Left lung (tissue), 10 donors: ENCODE data around the gene CPN2. TPM values are rescaled to one million over a fixed set of nuclear protein-coding genes. Genes with fewer than 3 reads are reported as not detected.

Experiments used
- ATAC-seq: fragments of 200-7000 bp; cut with Tn5 transposase; one replicate; pipeline ENCODE4 v1.9.1; 2020; ENCODE audit warnings: moderate library complexity
- DNase-seq, 4 donors: peaks; one replicate each; pipeline ENCODE4 v3.0.0-alpha.2; 2013 to 2020
- H3K27ac ChIP-seq, 2 donors: fragments of 200-600 bp; sonication (generic) in 1 of 2; one replicate each; pipeline versions ENCODE4 v1.5.0 to v1.8.0; 2020 to 2021
- H3K27me3 ChIP-seq, 2 donors: fragments of 200-600 bp; sonication (generic) in 1 of 2; one replicate each; pipeline versions ENCODE4 v1.5.0 to v1.8.0; 2020 to 2021
- H3K36me3 ChIP-seq, 2 donors: fragments of 200-600 bp; sonication (generic) in 1 of 2; one replicate each; pipeline versions ENCODE4 v1.5.0 to v1.8.0; 2020 to 2021
- H3K4me1 ChIP-seq, 2 donors: fragments of 200-600 bp; one replicate each; pipeline ENCODE4 v1.8.0; 2021
- H3K4me3 ChIP-seq, 2 donors: fragments of 200-600 bp; sonication (generic) in 1 of 2; one replicate each; pipeline versions ENCODE4 v1.5.0 to v1.8.0; 2020 to 2021; ENCODE audit warnings: mild to moderate bottlenecking in 1 of 2
- H3K9me3 ChIP-seq, 2 donors: fragments of 200-600 bp; sonication (generic) in 1 of 2; one replicate each; pipeline versions ENCODE4 v1.5.0 to v1.8.0; 2020 to 2021
- CTCF ChIP-seq, 2 donors: fragments of 200-600 bp; sonication (generic) in 1 of 2; IDR thresholded peaks; one replicate each; pipeline versions ENCODE4 v1.5.0 to v1.8.0; 2021; ENCODE audit warnings: antibody characterized with exemption in 2 of 2
- intact Hi-C, 2 donors: fragments of 100-400 bp; cut with DNase I; formaldehyde crosslinking; loops; one replicate each; pipeline versions ENCODE4 v1.11.2 to v1.14.2; 2022
- polyA plus RNA-seq, 6 donors: library from polyadenylated mRNA; unstranded; fragments of 120-200 nt; gene quantifications; one replicate each; pipeline ENCODE4 v1.2.1, GENCODE V29; 2013; ENCODE audit not compliant: insufficient read length in 6 of 6
- total RNA-seq, 2 donors: library from RNA; stranded (reverse); fragmentation: NEBNext Ultra II Directional; extraction: Animal tissue kit (Norgen Biotek cat#: 25700); gene quantifications; one replicate each; pipeline ENCODE4 v1.2.1, GENCODE V29; 2021
- donor health status: DM: no; HTN: yes; CAD: no.
- donor health status: DM: no; HTN: no; CAD: no.

CPN2 gene
- total and polyA plus RNA-seq, 8 donors: not detected

GRCh38 chr3:194396859-194397756, 46.0 kb upstream of the CPN2 start:
- intact Hi-C loops: loop anchor here in 1 of 2 donors (5.0 kb wide), 1 partner anchor 55 kb away; no protein-coding TSS in a partner anchor
- Histone ChIP-seq H3K27ac (no peak overlapping the region), H3K36me3 (no peaks in the 10 kb centered on the region), H3K4me3 (peak overlapping the region in 1 of 2 donors; percentile 11), H3K4me1 (peaks cover 6 to 23% of the 10 kb centered on the region in 2 donors), H3K27me3 (peaks cover 19 to 73% of the 10 kb centered on the region in 2 donors), H3K9me3 (no peaks in the 10 kb centered on the region)
- DNase-seq: peak in 3 of 4 donors; percentile 23 to 77 (median 48)
- peak; percentile 61 for ATAC-seq
- TF ChIP-seq CTCF (IDR thresholded peaks at IDR 0.05): no peak

GRCh38 chr3:194396539-194396858, 45.4 kb upstream of the CPN2 start:
- Histone ChIP-seq H3K4me3 (peak overlapping the region in 1 of 2 donors; percentile 11), H3K27ac (no peak overlapping the region), H3K4me1 (peaks cover 6 to 23% of the 10 kb centered on the region in 2 donors), H3K9me3 (no peaks in the 10 kb centered on the region), H3K27me3 (peaks cover 19 to 78% of the 10 kb centered on the region in 2 donors), H3K36me3 (no peaks in the 10 kb centered on the region)
- intact Hi-C loops: loop anchor here in 1 of 2 donors (5.0 kb wide), 1 partner anchor 54 kb away; no protein-coding TSS in a partner anchor
- TF ChIP-seq CTCF (IDR thresholded peaks at IDR 0.05): no peak
- ATAC-seq: peak; percentile 23
- no peak for DNase-seq

GRCh38 chr3:194395778-194396538, 44.8 kb upstream of the CPN2 start:
- Histone ChIP-seq H3K27ac (no peak overlapping the region), H3K4me3 (peak overlapping the region in 1 of 2 donors; percentile 11), H3K27me3 (peaks cover 19 to 78% of the 10 kb centered on the region in 2 donors), H3K4me1 (peaks cover 6 to 23% of the 10 kb centered on the region in 2 donors), H3K9me3 (no peaks in the 10 kb centered on the region), H3K36me3 (no peaks in the 10 kb centered on the region)
- peak; percentile 76 for ATAC-seq
- DNase-seq: peak; percentile 36 to 76 (median 54)
- TF ChIP-seq CTCF (IDR thresholded peaks at IDR 0.05): no peak
- intact Hi-C loops: loop anchor here in 1 of 2 donors (5.0 kb wide), 1 partner anchor 54 kb away; no protein-coding TSS in a partner anchor

- DNase-seq (peak in 1 of 4 donors; percentile 37), ATAC-seq (no peak)
- Histone ChIP-seq H3K36me3 (no peaks in the 10 kb centered on the region), H3K27ac (no peak overlapping the region), H3K27me3 (peaks cover 19 to 78% of the 10 kb centered on the region in 2 donors), H3K4me3 (no peak overlapping the region), H3K9me3 (peaks cover 0 to 5% of the 10 kb centered on the region in 2 donors), H3K4me1 (peaks cover 6 to 23% of the 10 kb centered on the region in 2 donors)
- intact Hi-C loops: loop anchor here in 1 of 2 donors (5.0 kb wide), 1 partner anchor 53 kb away; no protein-coding TSS in a partner anchor
- TF ChIP-seq CTCF (IDR thresholded peaks at IDR 0.05): no peak
These were observed 44.1 kb upstream of the CPN2 start for GRCh38 chr3:194395212-194395611.
